ENCODE results near the gene OR3A1.

DNA sequence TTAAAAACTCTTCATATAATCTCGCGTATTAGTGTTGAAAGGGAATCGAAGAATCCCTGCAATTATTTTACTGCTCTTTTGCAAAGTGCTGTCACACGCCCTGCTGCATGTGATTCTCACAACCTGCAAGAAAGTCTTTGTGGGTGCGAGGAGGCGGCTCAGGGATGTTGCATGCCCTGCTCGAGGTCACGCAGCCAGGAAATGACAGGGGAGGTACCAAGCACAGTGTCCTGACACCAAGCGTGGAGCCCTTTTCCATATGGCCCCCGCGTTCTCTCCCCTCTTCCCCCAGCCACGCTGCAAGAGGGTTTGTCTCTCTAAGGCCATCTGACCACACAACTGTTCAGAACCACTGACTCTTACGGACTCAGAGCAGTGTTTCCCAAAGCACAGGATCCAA, 37.6 kb downstream of the OR3A1 start:
- TF ChIP-seq, protein P1, sequence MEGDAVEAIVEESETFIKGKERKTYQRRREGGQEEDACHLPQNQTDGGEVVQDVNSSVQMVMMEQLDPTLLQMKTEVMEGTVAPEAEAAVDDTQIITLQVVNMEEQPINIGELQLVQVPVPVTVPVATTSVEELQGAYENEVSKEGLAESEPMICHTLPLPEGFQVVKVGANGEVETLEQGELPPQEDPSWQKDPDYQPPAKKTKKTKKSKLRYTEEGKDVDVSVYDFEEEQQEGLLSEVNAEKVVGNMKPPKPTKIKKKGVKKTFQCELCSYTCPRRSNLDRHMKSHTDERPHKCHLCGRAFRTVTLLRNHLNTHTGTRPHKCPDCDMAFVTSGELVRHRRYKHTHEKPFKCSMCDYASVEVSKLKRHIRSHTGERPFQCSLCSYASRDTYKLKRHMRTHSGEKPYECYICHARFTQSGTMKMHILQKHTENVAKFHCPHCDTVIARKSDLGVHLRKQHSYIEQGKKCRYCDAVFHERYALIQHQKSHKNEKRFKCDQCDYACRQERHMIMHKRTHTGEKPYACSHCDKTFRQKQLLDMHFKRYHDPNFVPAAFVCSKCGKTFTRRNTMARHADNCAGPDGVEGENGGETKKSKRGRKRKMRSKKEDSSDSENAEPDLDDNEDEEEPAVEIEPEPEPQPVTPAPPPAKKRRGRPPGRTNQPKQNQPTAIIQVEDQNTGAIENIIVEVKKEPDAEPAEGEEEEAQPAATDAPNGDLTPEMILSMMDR (IDR thresholded peaks at IDR 0.05), result no peak
- TF ChIP-seq EP300 (IDR thresholded peaks at IDR 0.05) (no peak), POLR2A (IDR thresholded peaks at IDR 0.05) (no peak), POLR2AphosphoS5 (IDR thresholded peaks at IDR 0.05) (no peak)
